Stimulated activated CD8-positive, alpha-beta memory T cell treated with anti-CD3 and anti-CD28 coated beads, Interleukin-15, amount 100 ng/mL, for 4 hours (primary cell): ENCODE data around the gene TMC8.
"Not testable (repeated sequence)": the region's sequence is repeated elsewhere in the genome, so short reads cannot be mapped to it uniquely, and the experiment has no call there.

Experiments used
- DNase-seq, 2 donors: peaks; one replicate each; pipeline ENCODE4 v3.0.0-alpha.2; 2020; ENCODE audit warnings: low read depth in 2 of 2

The TMC8 gene, protein sequence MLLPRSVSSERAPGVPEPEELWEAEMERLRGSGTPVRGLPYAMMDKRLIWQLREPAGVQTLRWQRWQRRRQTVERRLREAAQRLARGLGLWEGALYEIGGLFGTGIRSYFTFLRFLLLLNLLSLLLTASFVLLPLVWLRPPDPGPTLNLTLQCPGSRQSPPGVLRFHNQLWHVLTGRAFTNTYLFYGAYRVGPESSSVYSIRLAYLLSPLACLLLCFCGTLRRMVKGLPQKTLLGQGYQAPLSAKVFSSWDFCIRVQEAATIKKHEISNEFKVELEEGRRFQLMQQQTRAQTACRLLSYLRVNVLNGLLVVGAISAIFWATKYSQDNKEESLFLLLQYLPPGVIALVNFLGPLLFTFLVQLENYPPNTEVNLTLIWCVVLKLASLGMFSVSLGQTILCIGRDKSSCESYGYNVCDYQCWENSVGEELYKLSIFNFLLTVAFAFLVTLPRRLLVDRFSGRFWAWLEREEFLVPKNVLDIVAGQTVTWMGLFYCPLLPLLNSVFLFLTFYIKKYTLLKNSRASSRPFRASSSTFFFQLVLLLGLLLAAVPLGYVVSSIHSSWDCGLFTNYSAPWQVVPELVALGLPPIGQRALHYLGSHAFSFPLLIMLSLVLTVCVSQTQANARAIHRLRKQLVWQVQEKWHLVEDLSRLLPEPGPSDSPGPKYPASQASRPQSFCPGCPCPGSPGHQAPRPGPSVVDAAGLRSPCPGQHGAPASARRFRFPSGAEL

DNA sequence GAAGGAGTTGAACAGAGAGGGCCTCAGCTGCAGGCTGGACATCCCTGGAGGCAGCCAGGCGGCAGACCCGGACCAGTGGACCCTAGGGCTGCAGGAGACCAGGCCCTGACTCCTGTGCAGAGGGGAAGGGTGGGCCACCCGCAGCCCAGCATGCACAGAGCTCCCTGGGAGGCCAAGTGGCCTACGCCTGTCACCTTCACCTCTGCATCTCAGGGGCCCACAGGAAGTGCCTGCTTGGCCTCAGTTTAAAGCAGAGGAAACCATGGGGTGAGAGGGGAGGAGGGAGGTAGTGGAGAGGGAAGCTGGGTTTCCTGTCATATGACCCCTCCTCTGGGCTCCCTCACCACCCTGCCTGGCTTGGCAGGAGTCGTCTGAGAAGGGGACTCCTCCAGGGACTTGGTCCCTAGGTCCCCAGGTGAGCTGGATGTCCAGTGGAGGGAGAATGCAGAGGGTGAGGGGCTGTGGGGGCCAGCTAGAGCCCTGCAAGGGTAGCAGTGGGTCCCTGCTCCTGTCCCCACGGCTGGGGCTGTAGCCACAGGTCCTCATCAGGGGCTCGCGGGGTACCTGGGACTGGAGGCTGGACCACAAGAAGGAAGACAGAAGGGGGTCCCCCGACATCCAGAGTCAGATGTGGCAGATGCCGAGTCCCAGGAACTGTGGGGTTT lies at the start of gene TMC8:
Gene TMC8 (plus strand): TSS at position 335 of the 665 bp plus-strand sequence. CDS start 818 bp downstream, outside the sequence.
- DNase-seq: no peak

DNA sequence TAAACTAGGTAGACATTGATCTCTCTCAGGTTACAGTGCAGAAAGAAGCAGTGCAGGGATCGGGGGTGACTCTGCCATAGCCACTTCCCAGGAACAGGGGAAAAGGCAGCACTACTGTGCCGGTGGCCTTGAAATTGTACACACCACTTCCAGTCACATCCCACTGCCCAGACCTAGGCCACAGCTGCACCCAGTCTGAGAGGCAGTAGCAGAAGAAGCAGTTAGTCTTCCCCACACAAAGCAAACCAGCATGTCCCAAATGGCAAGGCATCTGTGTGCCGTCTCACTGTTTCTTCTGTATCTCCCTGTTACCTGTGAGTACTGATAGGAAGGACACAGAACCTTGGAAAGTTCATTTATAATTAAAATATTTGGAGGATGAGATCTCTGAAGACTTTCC lies 49.0 kb upstream of the TMC8 start:
- no peak for DNase-seq

DNA sequence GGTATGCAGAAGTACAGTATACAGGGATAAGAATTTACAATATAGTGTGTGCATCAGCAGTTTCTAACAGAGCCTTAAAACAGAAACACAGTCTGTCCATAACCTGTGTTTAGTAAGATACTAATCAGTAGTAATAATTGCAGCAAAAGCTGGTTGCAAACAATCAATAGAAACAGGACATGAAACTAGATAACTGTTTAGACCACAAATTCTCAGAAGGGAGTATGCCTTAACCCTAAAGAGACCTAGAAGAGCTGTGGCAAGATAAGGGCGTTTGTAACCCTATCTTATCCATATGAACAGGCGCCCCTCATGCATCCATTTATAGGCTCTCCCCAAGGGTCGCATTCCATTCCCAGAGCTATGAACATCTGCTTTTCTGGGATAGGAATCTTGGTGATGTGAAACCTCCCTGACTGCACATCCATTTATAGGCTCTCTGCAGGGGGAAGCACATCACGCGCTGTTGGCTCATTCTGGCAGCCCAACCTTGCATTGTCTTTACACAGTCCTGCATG lies 48.2 kb upstream of the TMC8 start:
- DNase-seq: not testable (repeated sequence)

DNA sequence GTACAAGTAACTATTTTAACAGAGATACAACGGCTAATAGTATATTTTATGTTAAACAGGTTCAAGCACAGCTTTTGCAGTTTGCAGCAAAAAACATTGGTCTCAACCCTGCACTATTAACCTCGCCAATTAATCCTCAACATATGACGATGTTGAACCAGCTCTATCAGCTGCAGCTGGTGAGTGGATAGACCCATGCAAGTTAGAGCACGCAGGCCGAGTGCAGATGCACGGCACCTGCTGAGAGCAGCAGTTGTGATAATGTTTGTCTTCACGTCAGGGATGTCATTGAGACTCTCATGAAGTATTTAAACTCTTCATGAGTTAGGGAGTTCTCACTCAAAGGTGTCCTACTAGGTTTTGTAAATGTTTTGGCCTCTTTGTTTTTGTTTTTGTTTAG lies 47.6 kb upstream of the TMC8 start:
- DNase-seq: no peak

DNA sequence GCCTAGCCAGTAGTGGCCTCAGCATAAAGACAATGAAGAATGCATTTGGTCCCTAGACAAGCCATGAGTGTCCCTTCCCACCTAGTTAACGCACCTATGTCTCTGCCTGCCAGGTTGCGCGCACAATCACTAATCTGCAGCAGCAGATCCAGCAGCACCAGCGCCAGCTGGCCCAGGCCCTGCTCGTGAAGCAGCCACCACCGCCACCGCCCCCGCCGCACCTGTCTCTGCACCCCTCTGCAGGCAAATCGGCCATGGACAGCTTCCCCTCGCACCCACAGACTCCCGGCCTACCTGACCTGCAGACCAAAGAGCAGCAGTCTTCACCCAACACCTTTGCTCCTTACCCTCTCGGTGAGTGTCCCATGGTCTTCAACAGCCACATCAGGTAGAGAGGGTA lies 43.8 kb upstream of the TMC8 start:
- DNase-seq: no peak

DNA sequence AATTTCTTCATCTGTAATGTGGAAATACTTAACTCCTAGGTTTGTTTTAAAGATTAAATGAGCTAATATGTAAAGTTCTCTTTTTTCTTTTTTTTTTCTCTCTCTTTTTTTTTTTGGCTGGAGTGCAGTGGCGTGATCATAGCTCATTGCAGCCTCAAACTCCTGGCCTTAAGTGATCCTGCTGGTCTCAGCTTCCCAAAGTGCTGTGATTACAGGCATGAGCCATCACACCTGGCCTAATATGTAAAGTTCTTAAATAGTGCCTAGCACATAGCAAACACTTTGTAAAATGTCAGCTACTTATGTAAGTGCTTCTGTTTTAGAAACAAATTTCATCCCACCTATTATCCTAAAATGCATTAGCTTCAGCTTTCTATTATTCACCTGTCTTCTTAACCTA lies 42.0 kb upstream of the TMC8 start:
- DNase-seq: no peak

DNA sequence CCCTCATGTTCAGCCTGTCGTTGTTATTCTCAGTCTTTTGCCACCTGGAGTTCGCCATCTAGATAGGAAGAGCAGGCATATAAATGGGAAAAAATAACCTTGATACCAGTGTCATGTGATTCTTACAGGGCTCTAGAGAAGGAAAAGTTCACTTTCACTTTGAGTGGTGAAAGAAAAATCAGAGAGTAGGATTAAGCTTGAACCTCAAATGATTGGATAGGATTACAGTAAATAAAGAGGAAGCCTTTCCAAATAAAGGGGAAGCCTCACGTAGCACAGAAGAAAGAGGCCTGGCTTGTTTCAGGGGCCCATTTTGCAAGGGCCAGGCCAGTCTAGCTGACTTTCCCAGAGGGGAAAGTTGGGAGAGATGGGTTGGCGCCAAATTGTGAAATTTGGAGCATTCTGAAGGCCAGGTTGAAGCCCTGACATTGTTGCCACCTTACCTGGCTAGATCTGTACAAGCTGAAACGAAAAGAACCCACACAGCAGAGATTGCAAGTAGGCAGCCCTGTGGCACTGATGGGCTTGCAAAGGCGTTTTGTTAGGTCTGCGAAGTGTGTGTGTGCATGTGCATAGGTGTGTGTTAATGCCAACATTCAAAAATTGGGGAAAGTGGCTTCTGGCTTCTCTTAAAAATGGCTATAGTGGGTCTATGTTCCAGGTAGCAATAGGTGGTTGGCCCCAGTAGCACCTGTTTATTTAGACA lies 40.8 kb upstream of the TMC8 start:
- DNase-seq: no peak

DNA sequence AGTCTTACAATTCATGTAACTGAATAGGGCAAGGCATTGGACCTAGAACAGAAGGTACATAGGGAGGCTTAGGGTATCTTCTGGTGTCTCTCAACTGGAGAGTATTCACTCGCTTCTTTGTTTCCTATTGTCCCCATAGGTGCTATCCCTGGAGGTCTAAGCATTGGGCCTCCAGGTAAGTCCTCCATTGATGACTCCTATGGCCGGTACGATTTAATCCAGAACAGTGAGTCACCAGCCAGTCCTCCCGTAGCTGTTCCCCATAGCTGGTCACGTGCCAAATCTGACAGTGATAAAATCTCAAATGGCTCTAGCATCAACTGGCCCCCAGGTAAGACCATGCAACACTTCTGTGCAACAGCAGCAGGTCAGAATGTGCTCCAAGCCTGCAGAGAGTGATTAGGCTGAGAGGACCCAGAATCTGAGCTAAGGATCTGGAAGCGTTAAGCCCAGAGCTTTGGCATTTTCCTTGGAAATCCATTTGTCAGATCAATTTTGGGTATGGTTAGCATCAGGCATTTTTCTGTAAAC lies 37.7 kb upstream of the TMC8 start:
- no peak for DNase-seq

DNA sequence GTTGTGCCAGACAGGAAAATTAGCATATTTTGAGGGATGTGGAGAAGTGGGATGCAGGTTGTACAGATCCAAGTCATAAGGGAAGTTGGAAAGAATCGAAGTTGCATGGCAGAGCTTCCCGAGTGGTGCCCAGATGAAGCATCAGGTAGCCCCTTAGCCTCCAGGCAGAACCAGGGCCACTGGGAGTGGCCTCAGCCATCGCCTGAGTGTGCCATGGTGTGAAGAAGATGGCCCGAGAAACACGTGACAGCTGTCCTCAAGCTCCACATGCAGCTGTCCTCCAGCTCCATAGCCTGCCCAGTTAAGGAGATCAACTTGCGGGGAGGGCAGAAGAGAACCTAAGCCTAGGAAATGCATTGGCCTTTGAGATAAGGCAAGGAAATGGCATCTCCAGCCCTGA lies 35.5 kb upstream of the TMC8 start:
- no peak for DNase-seq

DNA sequence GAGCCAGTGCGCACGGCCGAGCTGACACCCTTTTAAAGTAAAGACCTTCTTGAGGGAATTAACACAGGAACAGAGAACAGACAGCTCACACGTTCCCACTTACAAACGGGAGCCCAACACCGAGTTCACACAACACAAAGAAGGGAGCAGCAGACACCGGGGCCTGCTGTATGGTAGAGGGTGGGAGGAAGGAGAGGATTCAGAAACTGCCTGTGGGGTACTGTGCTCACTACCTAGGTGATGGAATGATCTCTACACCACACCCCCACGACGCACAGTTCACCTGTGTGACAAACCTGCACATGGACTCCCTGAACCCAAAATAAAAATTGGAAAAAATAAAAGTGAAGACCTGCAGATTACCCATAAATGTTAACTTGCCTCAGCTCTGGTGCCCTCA lies 34.5 kb upstream of the TMC8 start:
- DNase-seq: no peak

DNA sequence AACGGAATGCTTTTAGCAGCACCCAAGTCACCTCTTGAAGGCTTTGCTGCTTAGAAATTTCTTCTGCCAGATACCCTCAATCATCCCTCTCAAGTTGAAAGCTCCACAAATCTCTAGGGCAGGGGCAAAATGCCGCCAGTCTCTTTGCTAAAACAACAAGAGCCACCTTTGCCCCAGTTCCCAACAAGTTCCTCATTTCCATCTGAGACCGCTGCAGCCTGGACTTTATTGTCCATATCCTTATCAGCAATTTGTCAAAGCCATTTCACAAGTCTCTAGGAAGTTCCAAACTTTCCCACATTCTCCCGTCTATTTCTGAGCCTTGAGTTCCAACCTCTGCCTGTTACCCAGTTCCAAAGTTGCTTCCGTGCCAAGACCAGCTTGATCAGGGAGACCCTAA lies 29.5 kb upstream of the TMC8 start:
- DNase-seq: no peak

DNA sequence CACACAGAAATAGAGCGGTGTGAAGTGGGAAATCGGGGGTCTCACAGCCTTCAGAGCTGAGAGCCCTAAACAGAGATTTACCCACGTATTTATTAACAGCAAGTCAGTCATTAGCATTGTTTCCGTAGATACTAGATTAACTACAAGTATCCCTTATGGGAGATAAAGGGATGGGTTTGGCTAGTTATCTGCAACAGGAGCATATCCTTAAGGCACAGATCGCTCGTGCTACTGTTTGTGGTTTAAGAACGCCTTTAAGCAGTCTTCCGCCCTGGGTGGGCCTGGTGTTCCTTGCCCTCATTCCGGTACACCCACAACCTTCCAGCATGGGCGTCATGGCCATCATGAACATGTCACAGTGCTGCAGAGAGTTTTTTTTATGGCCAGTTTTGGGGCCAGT lies 29.0 kb upstream of the TMC8 start:
- no peak for DNase-seq

DNA sequence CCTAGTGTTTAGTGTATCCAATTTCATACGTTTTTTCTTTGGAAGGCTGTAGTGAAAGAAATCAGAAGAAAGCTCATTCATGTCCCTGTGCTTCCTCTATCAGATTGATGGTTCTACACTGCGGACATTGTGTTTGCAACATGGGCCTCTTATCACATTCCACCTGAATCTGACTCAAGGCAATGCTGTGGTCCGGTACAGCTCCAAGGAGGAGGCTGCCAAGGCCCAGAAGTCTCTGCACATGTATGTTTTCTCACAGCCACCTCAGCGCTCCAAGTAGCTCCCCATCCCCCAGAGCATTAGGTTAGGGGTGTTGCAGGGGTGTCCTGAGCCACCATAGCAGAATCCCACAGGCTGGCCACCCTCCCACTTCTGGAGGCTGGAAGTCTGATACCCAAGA lies 27.3 kb upstream of the TMC8 start:
- DNase-seq: no peak

DNA sequence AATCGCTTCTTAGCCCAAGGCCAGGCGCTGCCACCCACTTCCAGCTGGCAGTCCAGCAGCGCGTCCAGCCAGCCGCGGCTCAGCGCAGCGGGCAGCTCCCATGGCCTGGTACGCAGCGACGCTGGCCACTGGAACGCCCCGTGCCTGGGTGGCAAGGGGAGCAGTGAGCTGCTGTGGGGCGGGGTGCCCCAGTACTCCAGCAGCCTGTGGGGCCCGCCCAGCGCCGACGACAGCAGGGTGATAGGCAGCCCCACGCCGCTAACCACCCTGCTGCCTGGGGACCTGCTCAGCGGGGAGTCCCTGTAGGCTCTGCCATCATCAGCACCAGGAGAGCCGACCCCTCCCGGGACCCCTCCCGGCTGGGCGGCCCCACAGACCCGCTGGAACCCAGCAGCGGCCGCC lies 26.0 kb upstream of the TMC8 start:
- no peak for DNase-seq

DNA sequence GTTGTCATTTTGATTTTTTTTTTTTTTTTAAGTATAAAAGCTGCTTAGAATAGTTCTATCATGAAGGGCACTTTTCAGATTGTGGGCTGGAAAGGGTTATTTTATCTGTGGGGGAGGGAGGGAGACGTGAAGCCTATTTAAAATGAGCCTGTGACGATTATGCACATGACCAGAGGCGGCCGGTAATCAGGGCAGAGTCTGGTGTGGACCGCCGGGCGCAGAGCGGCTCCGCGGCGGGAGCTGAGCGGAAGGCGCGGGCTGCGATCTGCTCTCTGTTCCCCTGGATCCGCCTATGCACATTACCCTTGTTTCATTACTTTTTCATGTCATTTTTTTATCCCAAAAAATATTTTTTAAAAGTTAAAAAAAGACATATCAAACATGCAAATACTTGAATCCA lies 25.5 kb upstream of the TMC8 start:
- DNase-seq: no peak

DNA sequence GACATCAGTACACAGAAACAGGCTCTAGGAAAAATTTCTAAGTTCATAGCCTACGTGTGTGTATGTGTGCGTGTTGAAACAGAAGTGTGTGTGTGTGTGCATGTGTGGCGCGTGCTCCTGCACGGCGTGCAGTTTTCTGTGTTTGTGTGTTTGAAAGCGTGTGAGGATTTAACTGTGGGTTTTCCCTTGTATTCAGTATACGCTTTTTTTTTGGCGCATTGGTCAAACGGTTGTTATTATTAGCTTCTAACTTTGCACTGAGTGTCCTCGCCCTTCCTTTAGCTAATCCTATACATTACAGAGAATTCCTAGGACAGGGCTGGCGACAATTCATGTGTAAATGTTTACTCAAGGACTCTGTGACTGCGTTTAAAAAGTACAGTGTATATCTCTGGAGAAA lies 25.0 kb upstream of the TMC8 start:
- DNase-seq: no peak

DNA sequence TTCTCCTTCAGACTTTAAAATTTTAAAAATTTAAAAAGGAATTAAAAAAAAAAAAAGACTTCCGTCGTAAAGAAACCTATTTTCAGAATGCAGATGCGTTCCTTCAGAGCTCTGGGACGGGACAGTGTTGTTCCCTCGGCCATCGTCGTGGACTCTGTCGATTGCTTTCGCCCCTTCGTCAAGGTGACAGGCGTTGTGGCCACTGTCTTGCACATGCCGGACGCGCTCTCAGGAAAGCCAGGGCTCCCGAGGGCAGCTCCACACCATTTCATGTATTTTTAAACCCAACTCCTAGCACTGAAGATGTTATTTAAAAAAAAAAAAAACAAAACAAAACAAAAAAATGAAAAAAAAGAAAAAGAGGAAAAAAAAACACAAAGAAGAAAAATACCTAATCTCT lies 24.4 kb upstream of the TMC8 start:
- no peak for DNase-seq

DNA sequence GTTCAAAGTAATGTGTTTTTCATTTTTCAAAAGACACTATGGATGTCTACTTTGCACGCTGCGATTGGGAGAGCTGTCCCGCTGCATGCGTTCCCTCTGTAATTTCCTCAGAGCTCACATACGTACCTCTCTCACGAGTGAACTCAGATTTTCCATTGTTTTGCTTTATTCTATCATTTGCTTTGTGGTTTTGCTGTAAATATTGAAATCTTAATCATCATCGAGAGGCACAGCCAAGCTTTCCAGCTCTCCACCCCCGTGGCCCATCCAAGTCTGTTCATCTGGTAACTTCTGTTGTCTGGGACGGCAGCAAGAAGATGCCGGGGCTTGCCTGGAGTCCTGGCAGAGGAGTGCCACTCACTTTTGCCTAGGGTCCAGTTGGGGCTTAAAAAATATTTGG lies 23.1 kb upstream of the TMC8 start:
- DNase-seq: no peak

DNA sequence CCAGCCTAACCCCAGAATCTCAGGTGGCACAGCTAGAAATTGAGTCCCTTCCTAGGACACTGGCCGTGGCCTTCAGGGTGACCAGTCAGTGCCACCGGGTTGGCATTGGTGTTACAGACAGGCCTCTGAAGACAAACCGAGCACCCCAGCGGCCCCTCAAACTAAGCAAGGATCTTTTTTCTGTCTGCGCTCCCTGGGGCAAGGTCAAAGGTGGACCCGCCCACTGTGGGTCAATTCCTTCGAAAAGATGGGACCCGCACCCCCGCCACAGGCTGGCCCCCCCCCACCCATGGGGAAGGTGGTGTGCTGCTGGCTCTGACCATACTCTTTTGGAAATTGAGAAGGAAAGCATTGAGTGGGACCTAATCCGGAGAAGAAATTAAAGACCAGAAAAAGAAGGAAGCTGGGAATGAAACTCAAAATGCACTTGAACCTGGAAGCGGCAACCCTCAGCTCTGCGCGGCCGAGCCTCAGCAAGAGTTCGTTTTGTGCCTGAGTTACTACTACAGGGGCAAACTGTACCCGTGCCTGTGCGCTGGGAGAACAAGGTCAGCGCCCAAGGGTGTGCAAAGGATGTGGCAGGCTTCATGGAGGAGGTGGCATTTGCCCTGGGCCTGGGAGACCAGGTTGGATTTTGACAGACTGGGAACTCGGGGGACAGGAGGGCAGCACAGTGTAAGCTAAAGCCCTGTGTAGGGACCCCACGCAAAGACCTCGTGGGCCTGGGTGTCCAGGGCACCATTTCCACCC lies 22.4 kb upstream of the TMC8 start:
- DNase-seq: no peak

DNA sequence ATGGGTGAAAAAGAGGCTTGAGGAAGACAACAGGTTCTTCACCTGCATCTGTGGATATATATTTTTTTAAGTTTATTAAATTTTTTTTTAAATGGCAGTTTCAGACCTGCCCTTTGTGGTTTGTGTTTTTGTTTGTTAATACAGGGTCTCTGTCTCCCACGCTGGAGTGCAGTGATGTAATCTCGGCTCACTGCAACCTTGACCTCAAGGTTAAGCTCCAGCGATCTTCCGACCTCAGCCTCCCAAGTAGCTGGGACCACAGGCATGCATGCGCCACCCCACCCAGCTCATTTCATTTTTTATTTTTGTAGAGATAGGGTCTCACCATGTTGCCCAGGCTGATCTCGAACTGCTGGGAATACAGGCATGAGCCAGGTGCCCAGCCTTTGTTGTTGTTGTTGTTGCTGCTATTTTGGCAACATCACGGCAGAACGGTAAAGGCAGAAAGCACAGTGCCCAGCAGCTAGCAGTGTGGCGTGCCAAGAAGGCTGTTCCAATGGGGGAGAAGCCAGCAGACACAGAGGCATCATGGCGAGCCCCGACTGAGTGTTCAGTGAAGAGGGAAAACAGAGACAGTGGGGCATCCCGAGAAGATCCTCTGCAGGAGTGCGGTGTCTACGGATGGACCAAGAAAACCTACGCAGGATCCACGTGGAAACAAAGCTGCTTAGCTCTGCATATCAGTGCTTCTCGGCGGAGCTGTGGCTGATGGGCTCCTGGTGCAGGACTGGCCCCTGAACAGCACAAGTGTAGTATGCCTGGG lies 21.7 kb upstream of the TMC8 start:
- DNase-seq: no peak

DNA sequence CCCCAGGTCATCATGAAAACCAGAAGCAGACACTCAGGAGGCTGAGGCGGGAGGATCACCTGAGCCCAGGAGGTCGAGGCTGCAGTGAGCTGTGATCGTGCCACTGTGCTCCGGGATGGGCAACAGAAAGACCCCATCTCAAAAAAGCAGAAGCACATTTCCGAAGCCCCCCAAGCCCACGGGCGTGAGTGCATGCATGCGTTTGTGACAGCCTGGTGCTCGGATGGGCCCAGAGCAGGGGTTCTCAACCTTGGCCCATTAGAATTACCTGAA lies 21.1 kb upstream of the TMC8 start:
- no peak for DNase-seq
